MG63 (cell line): ENCODE data around the gene DNAH1. TPM values are rescaled to one million over a fixed set of nuclear protein-coding genes. Genes with fewer than 3 reads are reported as not detected.

Experiments
- DNase-seq: peaks from one replicate; pipeline ENCODE4 v3.0.0-alpha.2; 2020
- H3K27me3 ChIP-seq: fragments of 250-450 bp; sonication (Bioruptor Pico); 2 replicates; pipeline ENCODE4 v1.5.1; 2020; ENCODE audit warnings: mild to moderate bottlenecking, moderate library complexity
- H3K36me3 ChIP-seq: fragments of 250-450 bp; sonication (Bioruptor Pico); 2 replicates; pipeline ENCODE4 v1.5.1; 2020; ENCODE audit warnings: mild to moderate bottlenecking, moderate library complexity
- H3K4me3 ChIP-seq: fragments of 250-450 bp; sonication (Bioruptor Pico); 2 replicates; pipeline ENCODE4 v1.5.1; 2020; ENCODE audit warnings: mild to moderate bottlenecking, moderate library complexity
- H3K9me3 ChIP-seq: fragments of 250-450 bp; sonication (Bioruptor Pico); 2 replicates; pipeline ENCODE4 v1.5.1; 2020; ENCODE audit warnings: mild to moderate bottlenecking, moderate library complexity
- total RNA-seq: library from RNA; depleted of rRNA; stranded (reverse); fragments of >200 nt; shearing (Covaris generic); gene quantifications from 2 replicates; pipeline ENCODE4 v1.2.3, GENCODE V29; 2014; ENCODE audit warnings: low replicate concordance

Gene DNAH1
- total RNA-seq, 1 experiment from 2014 or later: 0.49 TPM

- Histone ChIP-seq H3K36me3 (no peaks in the 10 kb centered on the region), H3K4me3 (no peak overlapping the region), H3K9me3 (no peaks in the 10 kb centered on the region), H3K27me3 (no peaks in the 10 kb centered on the region)
- no peak for DNase-seq
Measured at GRCh38 chr3:52415800-52416199, 99.7 kb downstream of the DNAH1 start.

- Histone ChIP-seq H3K9me3 (no peaks in the 10 kb centered on the region), H3K4me3 (no peak overlapping the region), H3K27me3 (no peaks in the 10 kb centered on the region), H3K36me3 (no peaks in the 10 kb centered on the region)
- no peak for DNase-seq
Measured at GRCh38 chr3:52420388-52420787, 104.3 kb downstream of the DNAH1 start.

- DNase-seq: no peak
- H3K4me3 ChIP-seq: no peak overlapping the region
- H3K9me3 ChIP-seq: no peaks in the 10 kb centered on the region
- H3K27me3 ChIP-seq: no peaks in the 10 kb centered on the region
- H3K36me3 ChIP-seq: no peaks in the 10 kb centered on the region
Measured at GRCh38 chr3:52422669-52423068, 106.5 kb downstream of the DNAH1 start.

GRCh38 chr3:52423173-52423572 is 107.1 kb downstream of the DNAH1 start:
- H3K27me3 ChIP-seq: no peaks in the 10 kb centered on the region
- H3K36me3 ChIP-seq: no peaks in the 10 kb centered on the region
- DNase-seq: no peak
- H3K4me3 ChIP-seq: no peak overlapping the region
- H3K9me3 ChIP-seq: no peaks in the 10 kb centered on the region

GRCh38 chr3:52428151-52429005 is 112.3 kb downstream of the DNAH1 start:
- Histone ChIP-seq H3K4me3 (no peak overlapping the region), H3K27me3 (no peaks in the 10 kb centered on the region), H3K36me3 (no peaks in the 10 kb centered on the region), H3K9me3 (no peaks in the 10 kb centered on the region)
- peak; percentile 26 for DNase-seq

GRCh38 chr3:52429031-52429430 is 112.9 kb downstream of the DNAH1 start:
- no peak for DNase-seq
- H3K9me3 ChIP-seq: no peaks in the 10 kb centered on the region
- no peaks in the 10 kb centered on the region for H3K27me3 ChIP-seq
- H3K36me3 ChIP-seq: no peaks in the 10 kb centered on the region
- no peak overlapping the region for H3K4me3 ChIP-seq

- Histone ChIP-seq H3K9me3 (no peaks in the 10 kb centered on the region), H3K27me3 (no peaks in the 10 kb centered on the region), H3K4me3 (no peak overlapping the region), H3K36me3 (no peaks in the 10 kb centered on the region)
- no peak for DNase-seq
Measured at GRCh38 chr3:52429779-52430415, 113.8 kb downstream of the DNAH1 start.

- no peak for DNase-seq
- Histone ChIP-seq H3K27me3 (no peaks in the 10 kb centered on the region), H3K4me3 (no peak overlapping the region), H3K9me3 (no peaks in the 10 kb centered on the region), H3K36me3 (no peaks in the 10 kb centered on the region)
Measured at GRCh38 chr3:52430416-52430810, 114.3 kb downstream of the DNAH1 start.

GRCh38 chr3:52431459-52432223 is 115.5 kb downstream of the DNAH1 start:
- no peak overlapping the region for H3K4me3 ChIP-seq
- no peaks in the 10 kb centered on the region for H3K36me3 ChIP-seq
- H3K27me3 ChIP-seq: no peaks in the 10 kb centered on the region
- no peaks in the 10 kb centered on the region for H3K9me3 ChIP-seq
- DNase-seq: no peak

GRCh38 chr3:52432225-52432624 is 116.1 kb downstream of the DNAH1 start:
- H3K4me3 ChIP-seq: no peak overlapping the region
- H3K9me3 ChIP-seq: no peaks in the 10 kb centered on the region
- H3K27me3 ChIP-seq: no peaks in the 10 kb centered on the region
- no peak for DNase-seq
- no peaks in the 10 kb centered on the region for H3K36me3 ChIP-seq

GRCh38 chr3:52432691-52433141 is 116.6 kb downstream of the DNAH1 start:
- Histone ChIP-seq H3K27me3 (no peaks in the 10 kb centered on the region), H3K4me3 (no peak overlapping the region), H3K9me3 (no peaks in the 10 kb centered on the region), H3K36me3 (no peaks in the 10 kb centered on the region)
- no peak for DNase-seq

- Histone ChIP-seq H3K36me3 (no peaks in the 10 kb centered on the region), H3K4me3 (no peak overlapping the region), H3K27me3 (no peaks in the 10 kb centered on the region), H3K9me3 (no peaks in the 10 kb centered on the region)
- no peak for DNase-seq
Measured at GRCh38 chr3:52433328-52433995, 117.3 kb downstream of the DNAH1 start.

- Histone ChIP-seq H3K9me3 (no peaks in the 10 kb centered on the region), H3K4me3 (no peak overlapping the region), H3K36me3 (no peaks in the 10 kb centered on the region), H3K27me3 (no peaks in the 10 kb centered on the region)
- no peak for DNase-seq
Measured at GRCh38 chr3:52433996-52434479, 117.9 kb downstream of the DNAH1 start.

GRCh38 chr3:52434491-52435115 is 118.5 kb downstream of the DNAH1 start:
- DNase-seq: no peak
- no peaks in the 10 kb centered on the region for H3K27me3 ChIP-seq
- no peaks in the 10 kb centered on the region for H3K9me3 ChIP-seq
- H3K4me3 ChIP-seq: no peak overlapping the region
- no peaks in the 10 kb centered on the region for H3K36me3 ChIP-seq

GRCh38 chr3:52435246-52436101 is 119.4 kb downstream of the DNAH1 start:
- no peaks in the 10 kb centered on the region for H3K36me3 ChIP-seq
- no peaks in the 10 kb centered on the region for H3K27me3 ChIP-seq
- no peak overlapping the region for H3K4me3 ChIP-seq
- H3K9me3 ChIP-seq: no peaks in the 10 kb centered on the region
- DNase-seq: no peak
